ENCODE data around the gene CCDC71.

GRCh38 chr3:49183873-49184272 lies 17.7 kb upstream of the CCDC71 start:
- TF ChIP-seq CTCF (IDR thresholded peaks at IDR 0.05) = no peak
- no peak for TF ChIP-seq POLR2A (IDR thresholded peaks at IDR 0.05)
